NCI-H446 (cell line): ENCODE data around the gene ZMIZ1.

Experiments used
- DNase-seq, 2 experiments: peaks; one replicate each; lab custom pipeline; 2025; lab: John Stamatoyannopoulos, UW

The ZMIZ1 gene

GRCh38 chr10:79050896-79051555, 17.7 kb upstream of the ZMIZ1 start:
- no peak for DNase-seq

DNA sequence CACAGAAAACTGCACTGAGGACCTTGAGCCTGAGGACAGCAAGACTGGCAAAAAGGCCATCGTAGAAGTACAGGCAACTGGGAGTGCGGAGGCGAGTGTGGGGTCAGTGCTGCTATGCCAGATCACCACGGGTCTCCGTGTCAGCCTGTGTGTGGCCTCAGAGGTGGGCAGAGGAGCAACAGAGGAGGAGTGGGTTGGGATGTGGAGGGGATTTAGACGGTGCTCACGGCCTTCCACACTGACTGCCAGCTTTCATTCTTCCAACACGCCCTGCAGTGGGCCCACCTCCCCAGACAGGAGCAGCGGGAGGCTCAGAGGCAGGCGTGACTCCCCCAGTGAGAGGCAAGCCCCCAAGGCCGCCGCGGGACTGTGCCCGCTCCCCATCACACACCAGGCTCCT, 17.0 kb upstream of the ZMIZ1 start:
- DNase-seq, result no peak

DNA sequence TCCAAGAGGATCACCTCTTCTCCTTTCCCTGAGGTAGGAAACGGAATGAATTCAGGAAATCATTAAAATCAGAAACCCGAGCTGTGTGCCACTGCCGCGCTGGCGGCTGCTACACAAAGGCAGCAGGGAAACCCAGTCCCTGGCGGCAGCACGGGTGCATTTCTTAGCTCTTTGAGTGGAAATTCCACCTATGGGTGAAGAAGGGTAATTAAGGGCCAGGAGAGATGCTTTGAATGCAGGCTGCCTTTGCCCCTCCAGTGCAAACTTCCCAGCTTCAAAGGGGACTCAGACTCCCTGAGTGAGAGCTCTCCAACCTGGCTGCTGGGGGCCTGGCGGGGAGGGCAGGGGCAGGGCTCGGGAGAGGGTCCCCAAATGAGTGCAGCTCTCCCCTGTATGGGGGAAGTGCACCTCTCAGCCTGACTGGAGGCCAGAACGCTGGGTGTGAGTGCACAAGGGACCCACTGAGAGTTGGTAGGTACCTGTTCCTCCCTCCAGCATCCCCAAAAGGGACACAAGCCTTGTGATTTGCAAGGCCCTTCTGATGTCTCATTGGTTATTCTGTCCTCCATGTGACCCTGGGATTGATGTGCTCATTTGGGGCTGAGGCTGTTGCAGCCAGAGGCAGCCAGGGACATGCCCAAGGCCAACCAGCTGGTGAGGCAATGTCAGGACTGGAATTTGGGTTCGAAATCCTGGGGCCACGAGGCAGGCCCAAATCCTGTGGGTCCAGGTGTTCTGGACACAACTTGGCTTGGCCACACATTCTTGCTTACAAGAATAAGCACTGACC, 16.3 kb upstream of the ZMIZ1 start:
- DNase-seq, result no peak

GRCh38 chr10:79053081-79053434, 15.7 kb upstream of the ZMIZ1 start:
- DNase-seq, result no peak

- no peak for DNase-seq
Measured at GRCh38 chr10:79053481-79054202, 15.1 kb upstream of the ZMIZ1 start.

DNA sequence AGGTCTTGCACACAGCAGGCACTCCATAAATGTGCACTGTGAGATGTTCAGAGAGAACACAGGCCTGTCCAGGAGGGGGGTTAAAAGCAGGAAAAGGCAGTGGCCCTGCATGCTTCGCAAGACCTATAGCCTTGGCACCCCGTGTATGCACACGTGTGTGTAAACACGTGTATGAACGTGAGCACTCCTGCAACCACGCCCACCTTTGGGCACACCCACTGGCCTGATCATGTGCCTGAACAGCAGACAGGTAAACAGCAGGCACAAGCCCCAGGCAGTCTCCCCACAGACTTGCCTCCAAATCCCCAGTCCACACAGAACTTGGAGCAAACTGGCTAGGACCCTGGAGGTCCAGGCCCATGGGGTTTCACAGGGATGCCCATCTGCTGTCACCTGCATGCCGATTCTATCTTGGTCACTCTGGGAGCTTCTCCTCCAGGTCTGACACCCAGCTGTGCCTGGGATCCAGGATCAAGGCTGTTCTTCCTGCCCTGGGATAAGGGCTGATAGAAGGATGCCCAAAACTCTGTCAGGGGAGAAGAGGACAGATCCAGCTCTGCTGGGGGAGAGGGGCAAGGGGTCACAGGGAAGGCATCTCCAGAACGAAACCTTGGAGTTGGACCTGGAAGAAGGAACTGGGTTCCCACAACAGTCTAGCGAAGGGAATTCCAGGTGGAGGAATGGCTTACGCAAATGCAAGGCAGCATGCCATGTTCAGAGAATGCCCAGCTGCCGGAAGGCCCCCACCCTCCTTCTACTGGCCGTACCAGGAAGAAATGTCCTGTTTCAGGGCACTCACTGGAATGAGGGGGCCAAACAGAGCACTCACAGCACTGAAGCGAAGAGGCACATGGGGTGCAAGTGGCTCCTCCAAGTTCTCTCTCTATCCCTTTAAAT, 14.3 kb upstream of the ZMIZ1 start:
- DNase-seq, result no peak

GRCh38 chr10:79055100-79055782, 13.5 kb upstream of the ZMIZ1 start:
- DNase-seq, result no peak

GRCh38 chr10:79055892-79056291, 12.9 kb upstream of the ZMIZ1 start:
- DNase-seq, result no peak

GRCh38 chr10:79056361-79056735, 12.4 kb upstream of the ZMIZ1 start:
- no peak for DNase-seq

DNA sequence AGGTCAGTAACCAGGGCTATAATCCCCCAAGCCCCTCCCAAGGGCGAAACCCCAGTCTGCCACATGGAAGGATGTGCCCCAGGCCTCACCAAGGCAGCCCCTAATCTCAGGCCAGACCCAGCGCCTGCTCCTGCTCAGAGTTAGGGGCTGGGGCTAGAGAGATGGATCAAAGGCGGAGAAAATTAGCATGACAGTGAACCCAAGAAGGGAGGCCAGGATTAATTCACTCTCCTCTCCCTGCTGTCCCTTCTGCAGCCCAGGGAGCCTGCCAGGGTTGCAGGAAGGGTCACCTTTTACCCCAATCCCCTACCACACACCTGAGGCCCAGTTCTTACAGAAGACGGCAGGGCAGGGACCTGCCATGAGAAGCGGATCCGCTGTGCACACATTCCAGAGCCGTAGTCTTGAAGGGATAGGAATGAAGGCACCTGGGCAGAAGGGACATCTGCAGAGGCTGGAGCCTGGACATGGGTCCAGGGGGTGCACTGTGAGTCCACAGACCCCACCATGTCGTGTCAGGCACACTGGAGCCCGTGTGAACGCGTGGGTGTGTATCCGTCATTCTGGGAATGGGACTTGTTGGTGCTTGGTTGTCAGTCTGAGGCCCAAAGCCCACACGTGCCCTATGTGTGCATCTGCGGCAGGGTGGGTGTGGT, 11.9 kb upstream of the ZMIZ1 start:
- DNase-seq, result no peak

- no peak for DNase-seq
Measured at GRCh38 chr10:79057481-79058275, 11.1 kb upstream of the ZMIZ1 start.

DNA sequence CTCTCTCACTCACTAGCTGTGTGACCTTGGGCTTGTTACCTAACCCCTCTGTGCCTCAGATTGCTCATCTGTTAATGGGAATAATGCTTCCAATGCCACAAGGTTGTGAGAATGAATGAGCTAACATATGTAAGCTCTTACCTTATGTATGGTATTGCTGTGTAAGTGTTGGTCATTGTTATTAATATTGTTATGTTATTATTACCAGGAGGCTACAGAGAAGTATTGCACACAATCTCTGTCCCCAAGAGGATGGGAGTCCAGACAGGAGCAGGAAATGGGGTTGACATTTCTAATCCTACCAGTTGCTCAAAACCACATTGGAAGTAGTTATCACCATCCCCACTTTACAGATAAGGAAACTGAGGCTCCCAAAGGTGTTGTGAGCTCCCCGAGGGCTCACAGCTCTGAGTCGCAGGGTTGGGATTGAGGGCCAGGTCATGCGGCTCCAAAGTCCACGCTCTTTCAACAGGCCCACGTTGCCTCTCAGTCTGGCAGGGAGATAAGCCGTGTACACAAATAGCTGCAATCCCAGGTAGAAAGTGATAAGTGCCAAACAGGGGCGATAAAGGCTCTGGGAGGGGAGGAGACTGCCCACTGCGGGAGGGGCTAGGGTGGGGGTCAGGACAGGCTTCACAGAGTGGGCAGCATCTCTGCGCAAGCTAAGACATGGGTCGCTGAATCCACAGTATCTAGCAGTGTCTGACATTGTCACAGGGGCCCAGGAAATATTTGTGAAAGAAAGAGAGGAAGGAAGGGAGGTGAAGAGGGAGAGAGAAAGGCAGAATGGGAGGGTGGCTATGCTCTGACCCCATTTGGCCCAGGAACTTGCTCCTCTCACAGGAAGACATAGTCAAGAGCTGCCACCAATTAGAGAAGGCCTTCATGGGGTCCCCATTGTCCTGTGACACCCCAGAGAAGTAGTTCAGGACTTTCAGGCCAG, 9.6 kb upstream of the ZMIZ1 start:
- DNase-seq, result no peak

DNA sequence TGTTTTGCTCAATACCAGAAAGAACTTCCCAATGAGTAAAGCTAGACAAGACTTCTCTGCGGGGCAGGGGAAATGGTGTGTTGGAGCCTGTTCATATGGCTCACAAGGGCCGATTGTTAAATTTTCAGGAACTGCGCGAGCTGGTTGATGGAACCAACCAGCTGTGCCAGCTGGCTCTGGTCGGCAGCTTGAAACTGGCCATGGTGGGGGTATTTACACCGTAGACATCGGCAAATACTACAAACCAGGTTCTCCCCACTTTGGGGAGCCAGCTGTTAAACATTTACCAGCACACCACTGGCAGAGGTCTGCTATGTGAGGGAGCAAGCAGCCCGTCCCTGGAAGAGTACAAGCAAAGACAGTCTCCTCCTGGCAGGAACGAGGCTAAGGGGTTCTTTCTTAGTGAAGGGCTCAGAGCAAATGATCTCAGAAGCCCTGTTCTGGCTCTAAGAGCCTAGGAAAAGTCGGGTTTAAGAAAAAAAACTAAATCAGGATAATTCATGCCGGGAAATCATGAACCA, 8.8 kb upstream of the ZMIZ1 start:
- DNase-seq, result no peak

GRCh38 chr10:79060641-79061255, 8.0 kb upstream of the ZMIZ1 start:
- no peak for DNase-seq

- DNase-seq, result no peak
Measured at GRCh38 chr10:79061441-79062315, 7.1 kb upstream of the ZMIZ1 start.

DNA sequence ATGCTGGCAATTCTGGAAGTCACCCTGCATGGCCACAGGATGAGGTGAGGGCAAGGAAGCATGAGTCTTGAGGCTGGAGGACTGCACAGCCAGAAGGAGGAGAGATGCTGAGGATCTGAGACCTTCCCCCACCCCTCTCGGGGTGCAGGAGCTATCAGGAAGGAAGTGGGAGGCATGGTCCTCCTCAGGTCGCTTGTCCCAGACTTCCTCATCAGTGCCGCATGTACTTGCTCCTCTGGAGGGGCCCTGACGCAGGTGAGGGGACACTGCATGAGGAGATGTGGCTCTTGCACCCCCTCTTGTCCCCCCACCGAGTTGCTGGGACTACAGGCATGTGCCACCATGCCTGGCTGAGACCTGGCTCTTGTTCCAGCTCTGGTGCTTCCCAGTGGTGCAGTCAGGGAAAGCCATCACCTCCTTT, 5.7 kb upstream of the ZMIZ1 start:
- DNase-seq, result no peak
